HepG2 (cell line): Measurements from ENCODE around the gene CASD1. TPM values are rescaled to one million over a fixed set of nuclear protein-coding genes. Genes with fewer than 3 reads are reported as not detected.

Experiments used
- ARHGAP35 ChIP-seq: sonication (generic); formaldehyde crosslinking; IDR thresholded peaks from 2 replicates; pipeline ENCODE4 v1.9.0; 2022; ENCODE audit warnings: mild to moderate bottlenecking, inconsistent platforms, moderate library complexity, missing genetic modification reagents, borderline replicate concordance
- ARID3A ChIP-seq: IDR thresholded peaks from 2 replicates; pipeline ENCODE4 v1.6.1; 2012; ENCODE audit warnings: low read depth, low read length, improper control_type of control experiment
- CERS6 ChIP-seq: sonication (generic); formaldehyde crosslinking; IDR thresholded peaks from 2 replicates; pipeline ENCODE4 v1.5.0; 2020; ENCODE audit warnings: missing genetic modification reagents
- CREB3 ChIP-seq: sonication (generic); formaldehyde crosslinking; IDR thresholded peaks from 2 replicates; pipeline ENCODE4 v1.5.0; 2020; ENCODE audit warnings: missing genetic modification reagents
- ETV5 ChIP-seq: IDR thresholded peaks from 2 replicates; pipeline ENCODE4 v1.6.1; 2018; ENCODE audit warnings: missing biosample characterization, missing genetic modification reagents, inconsistent platforms, borderline replicate concordance
- GLI4 ChIP-seq: sonication (generic); formaldehyde crosslinking; IDR thresholded peaks from 2 replicates; pipeline ENCODE4 v1.5.1; 2020; ENCODE audit warnings: missing genetic modification reagents, mild to moderate bottlenecking, moderate library complexity, borderline replicate concordance
- HNRNPL ChIP-seq: fragments of 200-400 bp; formaldehyde crosslinking; IDR thresholded peaks from 2 replicates; pipeline ENCODE4 v1.6.1; 2017; ENCODE audit warnings: mild to moderate bottlenecking, low read depth, low read length
- IRX3 ChIP-seq: sonication (generic); formaldehyde crosslinking; IDR thresholded peaks from 2 replicates; pipeline ENCODE4 v1.8.1; 2023; ENCODE audit warnings: mild to moderate bottlenecking, low read depth, missing genetic modification reagents, borderline replicate concordance
- MZF1 ChIP-seq: sonication (generic); formaldehyde crosslinking; IDR thresholded peaks from 2 replicates; pipeline ENCODE4 v1.8.1; 2023; ENCODE audit warnings: mild to moderate bottlenecking, missing genetic modification reagents, borderline replicate concordance
- RCOR2 ChIP-seq: IDR thresholded peaks from 2 replicates; pipeline ENCODE4 v1.6.1; 2016; ENCODE audit warnings: missing biosample characterization, missing genetic modification reagents
- TCF12 ChIP-seq, 2 experiments: fragments of 450-650 bp in 1 of 2; sonication (generic) in 1 of 2; formaldehyde crosslinking in 1 of 2; IDR thresholded peaks; 2 replicates each; pipeline versions ENCODE4 v1.6.1 to v1.8.0; 2017 to 2022; ENCODE audit warnings: antibody characterized with exemption in 1 of 2, mild to moderate bottlenecking in 1 of 2, missing genetic modification reagents in 1 of 2, moderate library complexity in 1 of 2
- ZHX1 ChIP-seq: sonication (generic); formaldehyde crosslinking; IDR thresholded peaks from 2 replicates; pipeline ENCODE4 v1.8.1; 2022; ENCODE audit warnings: low read depth, mild to moderate bottlenecking, missing genetic modification reagents
- ZNF292 ChIP-seq: sonication (generic); formaldehyde crosslinking; IDR thresholded peaks from 2 replicates; pipeline ENCODE4 v1.8.1; 2022; ENCODE audit warnings: mild to moderate bottlenecking, low read depth, missing genetic modification reagents, borderline replicate concordance
- ZNF317 ChIP-seq: sonication (generic); formaldehyde crosslinking; IDR thresholded peaks from 2 replicates; pipeline ENCODE4 v1.5.0; 2020; ENCODE audit warnings: mild to moderate bottlenecking, missing genetic modification reagents
- ZNF333 ChIP-seq: sonication (generic); formaldehyde crosslinking; IDR thresholded peaks from 2 replicates; pipeline ENCODE4 v1.4.0; 2020; ENCODE audit warnings: mild to moderate bottlenecking, missing genetic modification reagents, borderline replicate concordance
- ZNF383 ChIP-seq: sonication (generic); formaldehyde crosslinking; IDR thresholded peaks from 2 replicates; pipeline ENCODE4 v1.4.0; 2020; ENCODE audit warnings: missing genetic modification reagents, mild to moderate bottlenecking, borderline replicate concordance
- ZNF670 ChIP-seq: sonication (generic); formaldehyde crosslinking; IDR thresholded peaks from 2 replicates; pipeline ENCODE4 v1.8.0; 2022; ENCODE audit warnings: mild to moderate bottlenecking, missing genetic modification reagents, borderline replicate concordance
- ZNF839 ChIP-seq: sonication (generic); formaldehyde crosslinking; IDR thresholded peaks from 2 replicates; pipeline ENCODE4 v1.4.0; 2020; ENCODE audit warnings: missing genetic modification reagents, mild to moderate bottlenecking, borderline replicate concordance
- ZNF891 ChIP-seq: sonication (generic); formaldehyde crosslinking; IDR thresholded peaks from 2 replicates; pipeline ENCODE4 v1.5.0; 2020; ENCODE audit warnings: mild to moderate bottlenecking, missing genetic modification reagents
- polyA plus RNA-seq, 8 experiments: library from polyadenylated mRNA; depleted of rRNA in 3 of 8; stranded (reverse) in 7 of 8; unstranded in 1 of 8; fragments of >200 nt; fragmentation: Illumina TruSeq in 4 of 8; extraction: Trizol in 4 of 8; gene quantifications; 2 replicates each; pipeline versions ENCODE4 v1.2.1 to v1.2.3, GENCODE V29; 2011 to 2016; ENCODE audit warnings: low read depth in 4 of 8, missing spikeins in 1 of 8, mixed read lengths in 1 of 8; ENCODE audit not compliant: insufficient read depth in 1 of 8
- total RNA-seq, 5 experiments: library from RNA; depleted of rRNA; stranded (reverse); fragments of >200 nt; fragmentation: Illumina TruSeq; extraction: Trizol; gene quantifications; 2 replicates each; pipeline ENCODE4 v1.2.3, GENCODE V29; 2016; ENCODE audit warnings: low read depth in 1 of 5
- TF ChIP-seq, protein P1 (sequence below): sonication (generic); formaldehyde crosslinking; IDR thresholded peaks from 2 replicates; pipeline ENCODE4 v1.4.0; 2020; ENCODE audit warnings: mild to moderate bottlenecking, low read depth, missing genetic modification reagents

Gene CASD1
- total and polyA plus RNA-seq, 2 of the 13 experiments (the other 11 are each of a cell fraction or from before 2014, with no cell fraction given): 22.9 to 32.6 TPM

GRCh38 chr7:94509264-94509886 is at the start of gene CASD1 (continued):
- TF ChIP-seq, protein P1, sequence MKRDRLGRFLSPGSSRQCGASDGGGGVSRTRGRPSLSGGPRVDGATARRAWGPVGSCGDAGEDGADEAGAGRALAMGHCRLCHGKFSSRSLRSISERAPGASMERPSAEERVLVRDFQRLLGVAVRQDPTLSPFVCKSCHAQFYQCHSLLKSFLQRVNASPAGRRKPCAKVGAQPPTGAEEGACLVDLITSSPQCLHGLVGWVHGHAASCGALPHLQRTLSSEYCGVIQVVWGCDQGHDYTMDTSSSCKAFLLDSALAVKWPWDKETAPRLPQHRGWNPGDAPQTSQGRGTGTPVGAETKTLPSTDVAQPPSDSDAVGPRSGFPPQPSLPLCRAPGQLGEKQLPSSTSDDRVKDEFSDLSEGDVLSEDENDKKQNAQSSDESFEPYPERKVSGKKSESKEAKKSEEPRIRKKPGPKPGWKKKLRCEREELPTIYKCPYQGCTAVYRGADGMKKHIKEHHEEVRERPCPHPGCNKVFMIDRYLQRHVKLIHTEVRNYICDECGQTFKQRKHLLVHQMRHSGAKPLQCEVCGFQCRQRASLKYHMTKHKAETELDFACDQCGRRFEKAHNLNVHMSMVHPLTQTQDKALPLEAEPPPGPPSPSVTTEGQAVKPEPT (CRISPR knock-in tag): no peak
- TF ChIP-seq ARID3A (no peak), ZNF317 (CRISPR knock-in tag) (0 out of 2 replicates have a peak, but pooled peaks have one; percentile 18), CERS6 (CRISPR knock-in tag) (no peak), MZF1 (CRISPR knock-in tag) (no peak), CREB3 (no peak), GLI4 (CRISPR knock-in tag) (peak; percentile 8; the same call in 1 of the 2 replicates), ZHX1 (CRISPR knock-in tag) (0 out of 2 replicates have a peak, but pooled peaks have one; percentile 32), ETV5 (CRISPR knock-in tag) (peak; percentile 63; the same call in 1 of the 2 replicates), ZNF292 (CRISPR knock-in tag) (no peak), TCF12 (IDR thresholded peaks at IDR 0.05) (no peak), TCF12 (CRISPR knock-in tag; IDR thresholded peaks at IDR 0.05) (no peak), RCOR2 (CRISPR knock-in tag) (no peak), ZNF333 (CRISPR knock-in tag) (no peak), ARHGAP35 (CRISPR knock-in tag) (no peak), ZNF839 (CRISPR knock-in tag) (0 out of 2 replicates have a peak, but pooled peaks have one; percentile 46), ZNF670 (peak; percentile 15), IRX3 (no peak), HNRNPL (no peak), ZNF891 (CRISPR knock-in tag) (no peak), ZNF383 (CRISPR knock-in tag) (no peak; the same call in 1 of the 2 replicates)
